Measurements from ENCODE around the gene ARL3. TPM values are rescaled to one million over a fixed set of nuclear protein-coding genes. Genes with fewer than 3 reads are reported as not detected.
"Not testable (repeated sequence)": the region's sequence is repeated elsewhere in the genome, so short reads cannot be mapped to it uniquely, and the experiment has no call there.

Gene ARL3
- total RNA-seq, 1 experiment from 2014 or later, result 20.7 TPM

GRCh38 chr10:102720337-102720736 lies 6.1 kb upstream of the ARL3 start:
- TF ChIP-seq SIN3A (IDR thresholded peaks at IDR 0.05; ENCODE audit: borderline replicate concordance, insufficient read depth, low read depth, low read length), result no peak
- TF ChIP-seq POLR2AphosphoS5 (IDR thresholded peaks at IDR 0.05; ENCODE audit: low read depth, low read length), result no peak
- no peak for TF ChIP-seq REST (IDR thresholded peaks at IDR 0.05; ENCODE audit: insufficient read depth in 1 of 2, low read depth in 2 of 2, low read length in 1 of 2)
- TF ChIP-seq, protein P1, sequence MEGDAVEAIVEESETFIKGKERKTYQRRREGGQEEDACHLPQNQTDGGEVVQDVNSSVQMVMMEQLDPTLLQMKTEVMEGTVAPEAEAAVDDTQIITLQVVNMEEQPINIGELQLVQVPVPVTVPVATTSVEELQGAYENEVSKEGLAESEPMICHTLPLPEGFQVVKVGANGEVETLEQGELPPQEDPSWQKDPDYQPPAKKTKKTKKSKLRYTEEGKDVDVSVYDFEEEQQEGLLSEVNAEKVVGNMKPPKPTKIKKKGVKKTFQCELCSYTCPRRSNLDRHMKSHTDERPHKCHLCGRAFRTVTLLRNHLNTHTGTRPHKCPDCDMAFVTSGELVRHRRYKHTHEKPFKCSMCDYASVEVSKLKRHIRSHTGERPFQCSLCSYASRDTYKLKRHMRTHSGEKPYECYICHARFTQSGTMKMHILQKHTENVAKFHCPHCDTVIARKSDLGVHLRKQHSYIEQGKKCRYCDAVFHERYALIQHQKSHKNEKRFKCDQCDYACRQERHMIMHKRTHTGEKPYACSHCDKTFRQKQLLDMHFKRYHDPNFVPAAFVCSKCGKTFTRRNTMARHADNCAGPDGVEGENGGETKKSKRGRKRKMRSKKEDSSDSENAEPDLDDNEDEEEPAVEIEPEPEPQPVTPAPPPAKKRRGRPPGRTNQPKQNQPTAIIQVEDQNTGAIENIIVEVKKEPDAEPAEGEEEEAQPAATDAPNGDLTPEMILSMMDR (IDR thresholded peaks at IDR 0.05), result no peak
- no peak for TF ChIP-seq TCF7L2 (IDR thresholded peaks at IDR 0.05; ENCODE audit: low read depth, low read length)
- no peaks in the 10 kb centered on the region for H3K27me3 ChIP-seq (ENCODE audit: control insufficient read depth, insufficient read depth, low read length)
- intact Hi-C loops (cut with micrococcal nuclease; ENCODE audit: unreplicated experiment) (no loop called here), in situ Hi-C loops (cut with HindIII; ENCODE audit: low pct_unique_long_range_greater_than_20kb, low sequenced_read_pairs) (no loop called here)
- CTCF ChIA-PET, result interaction anchor here (0.7 to 1.4 kb wide), 2 partner anchors 58 to 198 kb away, joined by 3 to 4 read pairs; partner anchors contain the start of gene CNNM2
- no peaks in the 10 kb centered on the region for H3K9me3 ChIP-seq (ENCODE audit: control insufficient read depth, insufficient read depth, low read depth, low read length)
- POLR2A ChIA-PET, result interaction anchor here (0.5 kb wide), 1 partner anchor 34 kb away, joined by 7 read pairs; no protein-coding TSS in a partner anchor
- H3K4me3 ChIP-seq (ENCODE audit: low read depth in 2 of 2, low read length in 2 of 2), result no peak overlapping the region
- ATAC-seq (no peak), DNase-seq (ENCODE audit: low read depth, low spot score) (no peak)
- no TSS peak for BruUV-seq (replicated peaks)
- H3K27ac ChIP-seq (ENCODE audit: low read length), result no peak overlapping the region
- H3K36me3 ChIP-seq (ENCODE audit: control insufficient read depth, insufficient read depth, low read length), result no peaks in the 10 kb centered on the region
- H3K4me1 ChIP-seq (ENCODE audit: control insufficient read depth, insufficient read depth, low read length), result 0 out of 2 replicates have a peak, but pooled peaks cover 8% of the 10 kb centered on the region

DNA sequence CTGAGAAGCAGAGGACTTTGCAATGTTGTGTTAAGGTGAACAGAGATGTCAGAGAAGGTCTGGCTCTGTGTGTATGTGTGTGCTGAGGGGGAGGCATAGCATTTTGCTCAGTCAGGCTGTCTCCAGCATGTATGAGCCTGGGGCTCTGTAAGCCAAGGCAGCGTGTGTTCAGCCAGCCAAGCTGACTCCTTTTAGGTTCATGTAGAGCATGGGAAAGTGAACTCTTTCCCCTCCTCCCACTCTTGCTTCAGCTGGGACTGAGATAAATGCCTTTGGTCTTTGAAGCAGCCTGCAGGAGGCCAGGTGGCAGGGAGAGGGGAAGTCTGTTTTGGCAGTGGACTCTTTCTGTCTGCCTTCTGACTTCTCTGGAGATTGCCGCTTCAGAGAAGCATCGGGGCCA lies 4.0 kb upstream of the ARL3 start:
- in situ Hi-C loops (cut with HindIII; ENCODE audit: low pct_unique_long_range_greater_than_20kb, low sequenced_read_pairs) (no loop called here), intact Hi-C loops (cut with micrococcal nuclease; ENCODE audit: unreplicated experiment) (no loop called here)
- DNase-seq (ENCODE audit: low read depth, low spot score) (no peak), ATAC-seq (no peak)
- no peaks in the 10 kb centered on the region for H3K9me3 ChIP-seq (ENCODE audit: control insufficient read depth, insufficient read depth, low read depth, low read length)
- H3K36me3 ChIP-seq (ENCODE audit: control insufficient read depth, insufficient read depth, low read length), result peaks cover 1% of the 10 kb centered on the region; the same call in 1 of the 2 replicates
- TF ChIP-seq, protein P1 (IDR thresholded peaks at IDR 0.05), result no peak
- TF ChIP-seq TCF7L2 (IDR thresholded peaks at IDR 0.05; ENCODE audit: low read depth, low read length), result no peak
- TF ChIP-seq POLR2AphosphoS5 (IDR thresholded peaks at IDR 0.05; ENCODE audit: low read depth, low read length), result no peak
- no peak for TF ChIP-seq SIN3A (IDR thresholded peaks at IDR 0.05; ENCODE audit: borderline replicate concordance, insufficient read depth, low read depth, low read length)
- H3K4me3 ChIP-seq (ENCODE audit: low read depth in 2 of 2, low read length in 2 of 2), result no peak overlapping the region
- no peaks in the 10 kb centered on the region for H3K27me3 ChIP-seq (ENCODE audit: control insufficient read depth, insufficient read depth, low read length)
- 0 out of 2 replicates have a peak, but pooled peaks cover 10% of the 10 kb centered on the region for H3K4me1 ChIP-seq (ENCODE audit: control insufficient read depth, insufficient read depth, low read length)
- ChIA-PET POLR2A (no interaction called here), CTCF (no interaction called here)
- H3K27ac ChIP-seq (ENCODE audit: low read length), result no peak overlapping the region
- BruUV-seq (replicated peaks), result no TSS peak

GRCh38 chr10:102716900-102717565 lies 2.8 kb upstream of the ARL3 start:
- peaks cover 22% of the 10 kb centered on the region for H3K4me1 ChIP-seq (ENCODE audit: control insufficient read depth, insufficient read depth, low read length)
- POLR2A ChIA-PET, result interaction anchor here (0.6 kb wide), 1 partner anchor 8 kb away, joined by 7 read pairs; no protein-coding TSS in a partner anchor
- intact Hi-C loops (cut with micrococcal nuclease; ENCODE audit: unreplicated experiment); in situ Hi-C loops (cut with HindIII; ENCODE audit: low pct_unique_long_range_greater_than_20kb, low sequenced_read_pairs); CTCF ChIA-PET; ATAC-seq; H3K9me3 ChIP-seq (ENCODE audit: control insufficient read depth, insufficient read depth, low read depth, low read length); H3K27me3 ChIP-seq (ENCODE audit: control insufficient read depth, insufficient read depth, low read length); H3K4me3 ChIP-seq (ENCODE audit: low read depth in 2 of 2, low read length in 2 of 2); DNase-seq (ENCODE audit: low read depth, low spot score); H3K27ac ChIP-seq (ENCODE audit: low read length); BruUV-seq (replicated peaks); H3K36me3 ChIP-seq (ENCODE audit: control insufficient read depth, insufficient read depth, low read length): not testable (repeated sequence)
